ACHN (cell line): ENCODE results near the gene MAD1L1.

Experiments
- DNase-seq: peaks from one replicate; pipeline ENCODE4 v3.0.0-alpha.2; 2015
- in situ Hi-C: cut with HindIII; loops from 2 replicates; pipeline ENCODE4 v1.10.0; 2017; ENCODE audit warnings: low sequenced_read_pairs, low pct_ligation_motif_present, low pct_unique_long_range_greater_than_20kb

The MAD1L1 gene

DNA sequence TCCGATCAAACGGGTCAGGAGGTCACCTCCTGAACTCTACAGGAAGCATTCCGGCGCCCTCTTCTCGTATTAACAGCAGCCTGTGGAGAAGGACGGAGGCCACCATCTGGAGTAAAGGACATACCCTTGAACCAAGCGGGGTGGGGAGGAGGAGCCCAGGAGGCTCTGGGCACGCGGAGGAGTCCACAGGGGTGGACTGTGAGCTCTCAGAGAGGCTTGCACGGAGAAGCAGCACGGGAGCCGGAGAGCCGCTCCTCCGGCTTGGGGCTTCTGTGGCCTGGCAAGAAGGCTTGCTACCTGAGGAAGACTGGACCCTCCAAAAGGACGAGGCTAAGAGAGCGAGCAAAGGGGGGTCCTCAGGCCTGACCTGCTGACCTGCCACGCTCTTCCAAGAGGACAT is 77.9 kb downstream of the MAD1L1 start:
- no peak for DNase-seq
- in situ Hi-C loops, result loop anchor here (10.0 kb wide), 1 partner anchor 80 kb away; no protein-coding TSS in a partner anchor

DNA sequence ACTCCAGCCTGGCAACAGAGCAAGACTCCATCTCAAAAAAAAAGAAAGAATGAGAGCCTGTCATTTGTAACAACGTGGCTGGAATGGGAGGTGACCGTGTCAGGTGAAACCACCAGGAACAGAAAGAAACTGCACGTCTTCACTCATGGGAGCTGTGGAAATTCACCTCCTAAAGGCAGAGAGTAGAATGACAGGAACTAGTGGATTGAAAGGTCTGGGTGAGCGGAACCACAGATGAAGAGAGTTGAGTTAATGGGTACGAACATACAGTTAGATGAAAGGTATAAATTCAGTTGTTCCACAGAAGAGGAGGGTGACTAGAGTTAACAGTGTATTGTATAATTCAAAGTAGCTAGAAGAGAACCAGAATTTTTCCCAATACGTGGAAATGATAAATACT is 78.6 kb downstream of the MAD1L1 start:
- in situ Hi-C loops, result loop anchor here (10.0 kb wide), 1 partner anchor 79 kb away; no protein-coding TSS in a partner anchor
- DNase-seq, result no peak

DNA sequence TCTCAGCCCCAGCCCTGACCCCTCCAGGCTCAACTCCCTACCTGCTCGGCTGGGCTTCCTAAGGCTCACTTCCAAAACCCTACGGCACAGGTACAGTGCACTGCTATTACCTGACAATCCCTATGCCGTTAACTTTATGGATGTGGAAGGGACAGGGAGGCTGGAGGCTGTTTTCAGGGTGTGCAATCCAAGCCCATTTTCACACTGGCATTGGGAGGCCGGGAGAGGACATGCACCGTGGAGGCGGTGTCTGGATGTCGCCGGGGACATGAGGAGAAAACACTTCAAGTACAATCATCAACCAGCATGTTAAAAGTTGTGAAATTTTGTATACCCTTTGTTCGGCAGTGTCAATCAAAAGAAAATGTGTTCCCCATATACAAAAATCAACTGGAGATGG is 80.1 kb downstream of the MAD1L1 start:
- DNase-seq, result no peak
- in situ Hi-C loops, result loop anchor here (10.0 kb wide), 1 partner anchor 78 kb away; no protein-coding TSS in a partner anchor

DNA sequence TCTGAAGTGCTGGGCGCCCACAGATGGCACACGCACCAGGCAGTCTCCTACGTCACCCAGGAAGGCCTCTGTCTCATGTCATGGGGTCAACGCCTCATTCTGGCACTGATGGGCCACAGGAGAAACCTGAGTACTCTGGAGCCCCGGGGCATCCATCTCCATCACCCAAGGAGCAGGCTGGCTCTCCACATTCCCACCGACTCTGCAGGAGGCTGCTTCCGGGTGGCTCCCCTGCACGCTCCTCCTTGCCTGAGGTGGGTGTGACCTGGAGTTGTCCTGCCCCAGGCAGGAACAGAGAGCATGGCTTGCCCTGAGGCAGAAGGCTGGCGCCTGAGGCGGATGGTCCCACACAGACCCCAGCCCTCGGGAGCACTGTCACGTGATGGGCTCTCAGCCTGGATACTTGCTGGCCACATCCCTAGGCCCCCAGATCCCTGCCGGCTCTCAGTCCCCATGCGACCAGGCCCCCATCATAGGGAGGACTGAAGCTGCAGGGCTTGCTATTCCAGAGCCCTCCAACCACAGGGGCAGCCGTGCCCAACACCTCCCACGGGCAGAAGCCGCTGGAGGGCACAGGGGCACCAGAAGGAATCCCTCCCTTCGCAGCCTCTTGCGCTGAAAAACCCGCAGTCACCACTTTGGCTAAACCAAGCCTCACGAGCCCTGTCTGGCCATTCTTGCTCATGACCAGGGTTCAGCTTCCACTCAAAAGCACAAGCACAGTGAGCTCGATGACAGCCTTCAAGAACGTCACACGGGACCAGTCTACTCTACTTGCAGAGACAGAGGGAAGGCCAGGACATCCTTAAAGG is 80.7 kb downstream of the MAD1L1 start:
- in situ Hi-C loops, result loop anchor here (10.0 kb wide), 1 partner anchor 77 kb away; no protein-coding TSS in a partner anchor

DNA sequence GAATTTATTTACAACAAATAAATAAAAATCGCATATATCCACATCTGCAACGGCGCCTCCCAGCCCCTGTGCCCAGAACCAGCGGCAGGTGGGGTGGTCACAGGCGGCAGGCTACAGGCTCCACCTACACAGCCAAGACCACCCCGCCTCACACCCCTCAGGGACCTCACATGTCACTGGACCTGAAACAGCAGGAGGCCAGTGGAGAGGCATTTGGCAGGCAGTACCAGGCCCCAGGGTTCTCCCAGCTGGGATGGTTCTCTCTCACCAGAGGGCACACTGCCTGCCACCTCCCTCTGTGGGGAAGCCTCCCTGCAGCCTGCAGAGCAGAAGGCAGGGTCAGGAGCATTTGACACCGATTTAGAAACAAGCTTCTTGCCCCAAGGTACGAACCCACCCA is 81.5 kb downstream of the MAD1L1 start:
- in situ Hi-C loops, result loop anchor here (10.0 kb wide), 1 partner anchor 76 kb away; no protein-coding TSS in a partner anchor
- DNase-seq, result no peak

More for the DNA sequence above, 80.7 kb downstream of the MAD1L1 start:
- no peak for DNase-seq

DNA sequence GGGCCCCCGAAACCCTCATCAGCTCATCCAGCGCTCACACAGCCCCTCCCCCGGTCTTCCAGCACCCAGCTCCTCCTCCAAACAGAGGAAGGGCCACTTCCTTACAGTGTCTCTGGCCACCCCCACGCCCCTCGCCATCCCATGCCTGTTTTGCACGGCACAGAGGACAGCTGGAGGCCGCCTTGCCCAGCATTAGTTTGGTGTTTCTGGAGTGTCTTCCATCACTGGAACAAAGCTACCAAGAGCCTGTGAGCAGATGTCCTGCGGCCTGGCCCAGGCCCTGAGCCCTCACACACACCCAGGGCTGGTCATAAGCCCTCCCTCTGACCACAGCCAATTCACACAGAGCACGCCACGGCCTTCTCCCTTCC is 82.3 kb downstream of the MAD1L1 start:
- in situ Hi-C loops, result loop anchor here (10.0 kb wide), 1 partner anchor 76 kb away; no protein-coding TSS in a partner anchor
- no peak for DNase-seq

DNA sequence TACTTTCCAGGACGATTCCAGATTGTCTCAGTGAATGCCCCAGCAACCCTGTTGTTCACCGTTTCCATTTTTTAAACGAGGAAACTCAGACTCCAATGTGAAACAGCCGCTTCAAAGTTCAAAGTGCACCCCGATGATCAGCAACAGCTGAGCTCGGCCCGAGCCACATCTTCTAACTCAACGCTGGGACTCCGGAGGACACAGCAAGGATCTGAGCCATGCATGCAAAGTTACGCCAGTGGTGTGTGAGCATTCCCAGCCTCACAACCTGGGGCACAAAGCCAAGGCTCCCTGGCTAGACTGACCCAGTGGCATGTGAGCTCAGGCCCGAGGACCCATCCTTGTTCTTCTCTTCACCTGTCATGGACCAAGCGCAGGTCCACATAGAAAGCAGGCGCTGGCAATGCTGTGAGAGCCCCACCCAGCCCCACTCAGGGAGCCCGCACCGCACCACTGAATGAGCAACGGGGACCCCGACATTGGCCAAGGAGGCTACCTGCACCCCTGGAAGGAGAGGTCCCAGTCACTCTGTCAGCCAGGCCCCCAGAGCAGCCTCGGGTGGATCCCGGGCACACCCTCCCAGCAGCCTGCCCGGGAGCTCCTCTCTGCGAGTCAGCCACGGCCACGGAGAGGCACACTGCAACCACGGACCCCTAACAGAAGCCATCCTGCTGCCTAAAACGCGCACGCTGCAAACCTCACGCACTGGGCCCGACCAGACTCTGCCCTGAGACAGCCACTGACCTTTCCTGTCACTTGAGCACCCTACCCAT is 82.9 kb downstream of the MAD1L1 start:
- in situ Hi-C loops, result loop anchor here (10.0 kb wide), 1 partner anchor 75 kb away; no protein-coding TSS in a partner anchor
- no peak for DNase-seq

DNA sequence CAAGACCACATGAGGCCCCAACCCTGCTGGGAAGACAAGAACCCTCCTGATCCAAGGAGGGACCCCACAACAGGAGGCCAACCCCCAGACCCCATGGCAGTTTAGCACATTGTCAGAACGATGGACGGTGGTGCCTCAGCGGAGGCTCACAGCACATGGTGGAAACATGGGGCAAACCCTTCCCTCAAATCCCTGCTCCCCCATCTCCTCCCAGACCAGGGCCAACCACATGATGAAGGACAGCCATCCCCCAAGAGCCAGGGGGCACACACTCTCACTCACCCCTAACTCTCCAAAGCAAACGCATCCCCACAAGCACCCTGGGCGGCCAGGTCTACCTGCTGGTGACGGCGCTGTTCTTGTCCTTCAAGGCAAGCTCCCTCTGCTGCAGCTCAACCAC is 83.9 kb downstream of the MAD1L1 start:
- in situ Hi-C loops, result no loop called here
- DNase-seq, result no peak

DNA sequence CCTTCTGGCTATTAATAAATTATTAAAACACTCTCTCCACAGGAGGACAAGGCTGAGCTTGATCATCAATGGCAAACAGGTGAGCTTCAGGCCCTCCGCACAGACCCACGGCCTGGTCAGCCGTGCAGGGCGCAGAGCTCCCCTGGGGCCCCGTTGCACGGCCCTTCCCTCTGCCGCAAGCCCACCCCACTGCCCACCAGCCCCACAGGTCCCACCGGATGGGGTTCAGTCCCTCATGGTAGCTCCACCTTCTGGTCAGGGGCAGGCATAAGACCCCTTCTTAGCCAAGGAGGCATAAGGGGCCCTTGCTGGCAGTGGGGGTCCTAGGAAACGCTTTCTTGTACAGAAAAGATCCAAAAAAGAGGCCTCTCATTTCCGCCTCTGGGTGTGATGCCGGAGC is 84.6 kb downstream of the MAD1L1 start:
- in situ Hi-C loops, result no loop called here
- DNase-seq, result no peak

DNA sequence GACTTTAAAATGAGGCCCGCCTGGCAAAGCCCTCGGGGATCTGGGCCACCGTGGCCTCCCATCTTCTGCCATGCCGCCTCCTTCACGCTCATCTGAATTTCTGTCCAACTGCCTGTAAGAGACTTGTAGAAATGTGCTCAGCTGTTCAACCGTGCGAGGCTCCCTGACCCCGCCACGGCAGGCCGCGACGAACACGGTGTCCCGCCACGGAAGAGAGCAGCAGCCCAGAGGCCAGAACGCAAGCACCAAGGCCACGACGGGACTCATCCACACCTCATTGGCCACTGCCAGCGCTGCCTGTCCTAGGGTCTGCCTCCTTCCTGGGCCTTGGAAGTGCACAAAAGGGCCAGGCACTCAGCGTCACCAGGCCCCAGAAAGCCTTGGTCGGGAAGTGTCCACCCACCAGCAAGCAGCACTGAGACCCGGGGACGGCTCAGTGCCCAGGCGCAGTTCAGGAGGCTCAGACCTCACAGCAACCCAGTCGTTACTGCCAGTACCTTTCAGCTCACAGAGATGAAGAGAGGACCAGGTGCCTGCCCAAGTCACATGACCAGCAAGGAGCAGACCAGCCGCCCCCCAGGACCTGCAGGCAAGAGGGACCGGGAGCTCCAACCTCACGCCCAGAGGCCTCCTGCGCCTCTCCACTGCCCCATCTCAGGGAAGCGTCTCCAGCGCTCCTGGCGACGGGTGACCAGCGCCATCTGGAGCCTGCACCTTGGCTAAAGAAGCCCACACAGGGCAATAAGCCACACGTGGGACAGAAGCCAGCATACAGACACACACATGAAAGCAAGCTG is 85.9 kb downstream of the MAD1L1 start:
- in situ Hi-C loops, result no loop called here
- no peak for DNase-seq

DNA sequence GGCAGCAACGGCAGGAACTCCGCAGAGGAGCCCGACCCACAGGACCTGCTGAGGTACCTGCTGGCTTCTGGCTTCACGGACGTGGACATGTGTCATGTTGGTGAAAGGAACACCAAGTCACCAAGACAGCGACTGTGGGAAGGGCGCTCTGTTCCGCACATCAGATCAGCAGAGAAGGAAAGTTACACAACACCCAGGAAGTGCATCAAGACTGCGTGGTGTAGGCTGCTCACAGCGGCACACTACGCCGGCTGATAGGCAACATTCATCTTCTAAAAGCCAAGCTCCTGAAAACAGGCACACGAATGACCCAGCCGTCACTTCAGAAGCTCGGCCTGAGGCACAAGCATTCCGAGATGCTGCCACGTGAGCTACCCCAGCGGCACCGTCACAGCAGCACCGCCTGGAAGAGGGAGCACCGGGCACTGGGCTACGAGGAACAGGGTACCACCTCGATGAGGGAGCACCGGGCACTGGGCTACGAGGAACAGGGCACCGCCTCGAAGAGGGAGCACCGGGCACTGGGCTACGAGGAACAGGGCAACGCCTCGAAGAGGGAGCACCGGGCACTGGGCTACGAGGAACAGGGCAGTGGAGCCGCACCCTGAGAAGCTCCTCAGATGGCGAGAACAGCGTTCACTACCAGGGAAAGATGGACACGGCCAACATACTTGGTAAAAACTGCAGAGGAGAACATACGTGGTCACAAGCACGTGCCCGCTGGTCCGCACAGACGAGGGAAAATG is 86.7 kb downstream of the MAD1L1 start:
- DNase-seq, result no peak
- in situ Hi-C loops, result no loop called here

DNA sequence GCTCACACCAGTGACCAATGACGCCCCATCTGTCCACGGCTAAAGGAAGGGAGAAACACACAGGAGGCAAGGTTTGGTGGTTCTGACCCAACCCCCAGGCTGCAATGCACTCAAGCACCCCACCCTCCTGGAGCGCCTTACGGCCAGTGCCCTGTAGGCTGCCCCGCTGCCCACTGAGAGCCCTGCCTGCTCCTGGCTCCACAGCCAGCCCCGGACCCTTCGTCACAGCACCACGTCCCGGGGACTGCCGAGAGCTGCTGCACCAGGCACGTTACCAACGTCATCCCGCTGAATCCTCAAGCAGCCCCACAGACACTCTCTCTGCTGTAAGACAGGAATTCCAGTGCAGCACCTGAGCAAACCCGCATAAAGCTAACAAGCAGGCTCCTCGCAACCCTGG is 87.8 kb downstream of the MAD1L1 start:
- in situ Hi-C loops, result no loop called here
- DNase-seq, result no peak

DNA sequence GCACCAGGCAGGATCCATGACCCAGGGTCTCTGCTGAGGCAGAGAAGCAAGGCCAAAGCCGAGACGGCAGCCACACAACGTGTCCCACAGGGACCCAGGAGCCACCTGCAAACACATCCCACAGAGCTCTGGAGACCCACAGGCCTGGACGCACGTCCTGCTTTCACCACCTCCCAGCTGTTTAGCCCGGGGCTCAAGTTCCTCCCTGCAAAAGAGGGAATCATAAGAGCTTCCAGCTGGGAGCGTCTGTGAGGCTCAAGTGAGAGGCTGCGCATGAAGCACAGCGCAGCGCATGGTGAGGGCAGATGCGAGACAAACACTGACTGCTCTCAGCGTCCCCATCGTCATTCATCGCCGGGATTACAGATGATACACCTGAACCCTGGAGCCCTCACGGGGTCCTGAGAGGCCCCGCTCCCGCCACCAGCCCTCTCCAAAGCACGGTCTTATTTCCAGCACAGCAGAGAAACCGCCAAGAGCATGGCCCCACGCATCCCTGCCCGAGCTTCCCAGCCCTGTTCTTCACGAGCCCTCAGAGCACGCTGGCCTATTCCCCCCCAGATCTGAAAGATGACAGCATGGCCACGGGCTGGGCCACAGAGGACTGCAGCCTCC is 88.7 kb downstream of the MAD1L1 start:
- DNase-seq, result no peak
- in situ Hi-C loops, result no loop called here

DNA sequence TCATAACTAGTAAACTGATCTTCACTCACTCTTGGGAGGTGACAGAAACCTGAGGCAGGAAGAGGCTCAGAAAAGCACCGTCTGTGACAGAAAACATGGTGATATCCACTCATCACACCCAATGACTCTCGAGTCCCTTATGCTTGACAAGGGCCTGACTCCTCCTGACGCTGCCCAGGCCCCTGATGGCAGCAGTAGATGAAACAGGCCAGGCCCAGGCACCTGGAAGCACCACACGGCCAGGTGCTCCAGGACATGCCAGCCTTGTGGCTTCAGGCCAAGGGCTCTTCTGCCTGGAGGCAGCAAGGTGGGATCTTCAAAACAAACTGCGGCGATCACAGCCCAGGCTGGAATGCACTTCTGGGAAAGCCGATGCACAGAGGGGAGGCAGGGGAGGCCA is 89.3 kb downstream of the MAD1L1 start:
- in situ Hi-C loops, result no loop called here
- DNase-seq, result no peak

DNA sequence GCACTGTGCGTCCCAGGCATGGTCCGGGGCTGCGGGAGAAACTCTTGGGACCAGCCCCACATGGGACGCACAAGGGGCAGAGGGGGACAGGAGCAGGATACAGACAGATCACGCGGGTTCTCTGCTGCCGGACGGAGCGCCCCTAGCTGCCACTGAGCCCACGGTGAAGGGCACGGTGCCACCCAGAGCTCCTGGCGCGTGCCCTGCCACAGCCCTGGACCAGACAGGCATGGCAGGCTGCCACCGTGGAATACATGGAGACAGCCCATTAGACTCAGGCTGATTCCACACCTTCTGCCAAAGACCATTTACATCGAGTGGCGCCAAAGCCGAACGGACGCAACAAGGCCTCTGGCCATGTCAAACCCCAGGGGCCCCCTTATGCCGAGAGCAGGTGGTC is 90.4 kb downstream of the MAD1L1 start:
- no peak for DNase-seq
- in situ Hi-C loops, result no loop called here

DNA sequence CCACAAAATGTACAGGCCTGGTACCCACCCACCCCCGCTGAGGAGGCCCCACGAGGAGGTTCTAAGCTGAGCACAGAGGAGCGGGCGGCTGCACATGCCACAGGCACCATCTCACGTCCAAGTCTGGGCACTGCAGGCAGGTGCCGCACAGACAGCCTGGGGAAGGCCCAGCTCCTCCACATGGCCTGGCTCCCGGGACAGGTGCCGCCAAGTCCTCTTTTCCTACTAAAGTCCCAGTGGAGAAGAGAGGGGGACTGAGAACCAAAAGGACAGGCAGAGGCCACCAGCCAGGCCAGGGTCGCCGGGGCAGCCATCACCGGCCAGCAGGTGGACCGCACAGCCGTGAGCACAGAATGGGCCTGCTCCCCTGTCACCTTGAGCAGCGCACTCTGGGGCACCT is 91.1 kb downstream of the MAD1L1 start:
- no peak for DNase-seq
- in situ Hi-C loops, result no loop called here

DNA sequence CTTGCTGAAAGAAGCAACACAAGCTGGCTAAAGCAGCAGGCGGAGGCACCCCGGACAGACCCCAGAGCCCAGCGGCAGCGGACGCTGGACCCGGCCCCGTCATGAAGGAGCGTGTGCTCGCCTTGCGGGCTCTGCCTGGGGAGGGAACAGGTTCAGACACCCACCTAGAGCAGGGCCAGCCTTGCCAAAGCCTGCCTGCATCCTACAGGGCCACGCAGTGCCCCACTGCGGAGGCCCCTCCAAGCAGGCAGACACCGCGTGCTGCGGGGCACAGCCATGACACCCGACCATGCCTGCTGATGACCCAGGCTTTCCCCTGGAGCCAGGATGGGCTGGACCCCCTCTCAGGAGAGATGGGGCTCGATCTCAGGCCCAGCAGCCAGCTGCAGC is 91.7 kb downstream of the MAD1L1 start:
- in situ Hi-C loops, result no loop called here
- no peak for DNase-seq
